Sciatic nerve (tissue), 2 donors: ENCODE measurements around the gene POC1A. TPM values are rescaled to one million over a fixed set of nuclear protein-coding genes. Genes with fewer than 3 reads are reported as not detected.

Source experiments
- ATAC-seq: fragments of 200-7000 bp; cut with Tn5 transposase; one replicate; pipeline ENCODE4 v1.9.1; 2020; ENCODE audit warnings: mild to moderate bottlenecking, moderate library complexity
- DNase-seq: peaks from one replicate; pipeline ENCODE4 v3.0.0-alpha.2; 2020; ENCODE audit warnings: low spot score
- intact Hi-C: fragments of 100-400 bp; cut with DNase I; formaldehyde crosslinking; loops from one replicate; pipeline ENCODE4 v1.14.2; 2022
- total RNA-seq: library from RNA; stranded (reverse); fragmentation: NEBNext Ultra II Directional; extraction: Animal tissue kit (Norgen Biotek cat#: 25700); gene quantifications from one replicate; pipeline ENCODE4 v1.2.1, GENCODE V29; 2021
- donor health status: DM: no; HTN: no; CAD: no.
- donor health status: DM: no; HTN: no; CAD: no.

Gene POC1A
- total RNA-seq, 1 donor from 2014 or later, result 2.1 TPM

GRCh38 chr3:52140000-52140399 is 14.2 kb downstream of the POC1A start:
- intact Hi-C loops, result loop anchor here (5.0 kb wide), 1 partner anchor 1353 kb away; no protein-coding TSS in a partner anchor
- no peak for ATAC-seq
- no peak for DNase-seq

- intact Hi-C loops, result loop anchor here (5.0 kb wide), 1 partner anchor 1350 kb away; no protein-coding TSS in a partner anchor
- ATAC-seq, result no peak
- no peak for DNase-seq
Measured at GRCh38 chr3:52137311-52137710, 16.9 kb downstream of the POC1A start.

- DNase-seq (no peak), ATAC-seq (peak; percentile 41)
- intact Hi-C loops, result loop anchor here (5.0 kb wide), 1 partner anchor 1349 kb away; no protein-coding TSS in a partner anchor
Measured at GRCh38 chr3:52136513-52136912, 17.7 kb downstream of the POC1A start.

- intact Hi-C loops, result loop anchor here (5.0 kb wide), 1 partner anchor 1348 kb away; no protein-coding TSS in a partner anchor
- no peak for ATAC-seq
Measured at GRCh38 chr3:52135332-52135731, 18.9 kb downstream of the POC1A start.

GRCh38 chr3:52134761-52135160 is 19.5 kb downstream of the POC1A start:
- intact Hi-C loops, result loop anchor here (5.0 kb wide), 1 partner anchor 1347 kb away; no protein-coding TSS in a partner anchor
- ATAC-seq, result no peak
- no peak for DNase-seq

More at GRCh38 chr3:52135332-52135731, 18.9 kb downstream of the POC1A start:
- DNase-seq, result no peak

GRCh38 chr3:52132930-52133329 is 21.3 kb downstream of the POC1A start:
- ATAC-seq (no peak), DNase-seq (no peak)
- intact Hi-C loops, result no loop called here

GRCh38 chr3:52132041-52132440 is 22.2 kb downstream of the POC1A start:
- DNase-seq (no peak), ATAC-seq (no peak)
- intact Hi-C loops, result no loop called here

GRCh38 chr3:52130966-52131622 is 23.1 kb downstream of the POC1A start:
- intact Hi-C loops, result no loop called here
- ATAC-seq, result no peak
- no peak for DNase-seq

GRCh38 chr3:52128118-52128683 is 26.0 kb downstream of the POC1A start:
- DNase-seq (no peak), ATAC-seq (no peak)
- intact Hi-C loops, result loop anchor here (10.0 kb wide), 1 partner anchor 53 kb away; no protein-coding TSS in a partner anchor

GRCh38 chr3:52126500-52126899 is 27.7 kb downstream of the POC1A start:
- ATAC-seq (no peak), DNase-seq (no peak)
- intact Hi-C loops, result loop anchor here (10.0 kb wide), 1 partner anchor 52 kb away; no protein-coding TSS in a partner anchor

GRCh38 chr3:52126036-52126435 is 28.2 kb downstream of the POC1A start:
- ATAC-seq, result no peak
- intact Hi-C loops, result loop anchor here (10.0 kb wide), 1 partner anchor 51 kb away; no protein-coding TSS in a partner anchor
- DNase-seq, result no peak

GRCh38 chr3:52124766-52125165 is 29.5 kb downstream of the POC1A start:
- ATAC-seq (no peak), DNase-seq (no peak)
- intact Hi-C loops, result loop anchor here (10.0 kb wide), 1 partner anchor 50 kb away; no protein-coding TSS in a partner anchor

GRCh38 chr3:52124126-52124525 is 30.1 kb downstream of the POC1A start:
- intact Hi-C loops, result loop anchor here (10.0 kb wide), 1 partner anchor 49 kb away; no protein-coding TSS in a partner anchor
- DNase-seq (no peak), ATAC-seq (no peak)

GRCh38 chr3:52123106-52123725 is 31.0 kb downstream of the POC1A start:
- intact Hi-C loops, result loop anchor here (10.0 kb wide), 1 partner anchor 48 kb away; no protein-coding TSS in a partner anchor
- ATAC-seq, result peak; percentile 77

GRCh38 chr3:52122491-52122890 is 31.7 kb downstream of the POC1A start:
- ATAC-seq (no peak), DNase-seq (no peak)
- intact Hi-C loops, result loop anchor here (10.0 kb wide), 1 partner anchor 48 kb away; no protein-coding TSS in a partner anchor

More at GRCh38 chr3:52123106-52123725, 31.0 kb downstream of the POC1A start:
- peak; percentile 85 for DNase-seq

GRCh38 chr3:52121813-52122212 is 32.4 kb downstream of the POC1A start:
- ATAC-seq (peak; percentile 33), DNase-seq (no peak)
- intact Hi-C loops, result loop anchor here (10.0 kb wide), 1 partner anchor 47 kb away; no protein-coding TSS in a partner anchor

- DNase-seq (no peak), ATAC-seq (peak; percentile 73)
Measured at GRCh38 chr3:52121464-52121805, 32.8 kb downstream of the POC1A start.

GRCh38 chr3:52120556-52121463 is 33.4 kb downstream of the POC1A start:
- no peak for DNase-seq
- peak; percentile 48 for ATAC-seq
- intact Hi-C loops, result loop anchor here (10.0 kb wide), 1 partner anchor 46 kb away; no protein-coding TSS in a partner anchor

More at GRCh38 chr3:52121464-52121805, 32.8 kb downstream of the POC1A start:
- intact Hi-C loops, result loop anchor here (10.0 kb wide), 1 partner anchor 47 kb away; no protein-coding TSS in a partner anchor
